GM23338 (cell line): ENCODE measurements around the gene AQP12B. TPM values are rescaled to one million over a fixed set of nuclear protein-coding genes. Genes with fewer than 3 reads are reported as not detected.

ENCODE experiments used
- ATAC-seq: fragments of 200-7000 bp; cut with Tn5 transposase; 3 replicates; pipeline ENCODE4 v1.9.1; 2020
- DNase-seq: peaks from one replicate; pipeline ENCODE4 v3.0.0-alpha.2; 2015; ENCODE audit warnings: low spot score
- H2AFZ ChIP-seq: fragments of 200-600 bp; sonication (generic); 2 replicates; pipeline ENCODE4 v1.8.0; 2016; ENCODE audit warnings: antibody characterized with exemption, mild to moderate bottlenecking, moderate library complexity
- H3F3A ChIP-seq: fragments of 200-600 bp; sonication (generic); replicated peaks from 2 replicates; pipeline ENCODE4 v1.8.0; 2017; ENCODE audit warnings: antibody characterized with exemption, mixed run types, low read depth
- H3K27ac ChIP-seq: fragments of 200-600 bp; sonication (generic); 2 replicates; pipeline ENCODE4 v1.6.1; 2016; ENCODE audit warnings: low read depth
- H3K27me3 ChIP-seq: fragments of 200-600 bp; sonication (generic); 2 replicates; pipeline ENCODE4 v1.8.0; 2016; ENCODE audit warnings: mild to moderate bottlenecking, mixed run types, moderate library complexity; ENCODE audit not compliant: insufficient read depth
- H3K36me3 ChIP-seq: fragments of 200-600 bp; sonication (generic); 2 replicates; pipeline ENCODE4 v1.8.0; 2016; ENCODE audit warnings: mild to moderate bottlenecking; ENCODE audit not compliant: insufficient read depth
- H3K4me1 ChIP-seq: fragments of 200-600 bp; sonication (generic); 2 replicates; pipeline ENCODE4 v1.8.0; 2016; ENCODE audit warnings: mild to moderate bottlenecking, moderate library complexity; ENCODE audit not compliant: insufficient read depth
- H3K4me2 ChIP-seq: fragments of 200-600 bp; sonication (generic); 2 replicates; pipeline ENCODE4 v1.7.1; 2017; ENCODE audit warnings: mixed run types
- H3K4me3 ChIP-seq: fragments of 200-600 bp; sonication (generic); 2 replicates; pipeline ENCODE4 v1.6.1; 2016; ENCODE audit warnings: mixed run types
- H3K79me2 ChIP-seq: fragments of 200-600 bp; sonication (generic); replicated peaks from 2 replicates; pipeline ENCODE4 v1.8.0; 2017; ENCODE audit warnings: mild to moderate bottlenecking; ENCODE audit not compliant: insufficient read depth
- H3K9me2 ChIP-seq: fragments of 200-600 bp; sonication (generic); 2 replicates; pipeline ENCODE4 v1.8.0; 2017; ENCODE audit not compliant: insufficient read depth
- H4K20me1 ChIP-seq: fragments of 200-600 bp; sonication (generic); replicated peaks from 2 replicates; pipeline ENCODE4 v1.8.0; 2017; ENCODE audit warnings: mild to moderate bottlenecking; ENCODE audit not compliant: insufficient read depth
- H3K27ac Mint-ChIP-seq: 2 replicates; pipeline ENCODE4 v1.8.0; 2020; ENCODE audit warnings: inconsistent platforms, mild to moderate bottlenecking, moderate library complexity, mixed read lengths
- H3K27me3 Mint-ChIP-seq: 3 replicates; pipeline ENCODE4 v1.8.0; 2022; ENCODE audit warnings: low read depth, mild to moderate bottlenecking, moderate library complexity, mixed read lengths, inconsistent platforms; ENCODE audit not compliant: insufficient read depth, poor library complexity
- H3K36me3 Mint-ChIP-seq: 3 replicates; pipeline ENCODE4 v1.8.0; 2021; ENCODE audit warnings: low read depth, mild to moderate bottlenecking, inconsistent platforms, moderate library complexity, mixed read lengths
- H3K4me1 Mint-ChIP-seq: 3 replicates; pipeline ENCODE4 v1.8.0; 2020; ENCODE audit warnings: mild to moderate bottlenecking, inconsistent platforms, mixed read lengths
- H3K4me3 Mint-ChIP-seq: 3 replicates; pipeline ENCODE4 v1.8.0; 2021; ENCODE audit warnings: moderate library complexity, mild to moderate bottlenecking, inconsistent platforms, mixed read lengths
- H3K9me3 Mint-ChIP-seq: 3 replicates; pipeline ENCODE4 v1.8.0; 2020; ENCODE audit warnings: moderate library complexity, mild to moderate bottlenecking, inconsistent platforms, mixed read lengths
- CTCF ChIP-seq, 2 experiments: fragments of 200-600 bp in 1 of 2; sonication (generic) in 1 of 2; conservative IDR thresholded peaks; 2 replicates each; pipeline versions ENCODE4 v1.5.1 to v1.6.1; 2016 to 2017; ENCODE audit warnings: antibody characterized with exemption in 2 of 2, low read depth in 2 of 2, mild to moderate bottlenecking in 2 of 2, moderate library complexity in 1 of 2
- ETS1 ChIP-seq: IDR thresholded peaks from 2 replicates; pipeline ENCODE4 v1.6.1; 2016; ENCODE audit warnings: antibody characterized with exemption
- EZH2 ChIP-seq: fragments of 200-600 bp; sonication (generic); IDR thresholded peaks from one replicate; pipeline ENCODE4 v1.8.0; 2017; ENCODE audit warnings: antibody characterized with exemption, mild to moderate bottlenecking, low read depth; ENCODE audit not compliant: unreplicated experiment
- JUNB ChIP-seq: IDR thresholded peaks from one replicate; pipeline ENCODE4 v1.6.1; 2016; ENCODE audit warnings: antibody characterized with exemption; ENCODE audit not compliant: unreplicated experiment
- NANOG ChIP-seq: IDR thresholded peaks from 2 replicates; pipeline ENCODE4 v1.6.1; 2016; ENCODE audit warnings: antibody characterized with exemption, borderline replicate concordance
- POLR2AphosphoS5 ChIP-seq: IDR thresholded peaks from 2 replicates; pipeline ENCODE4 v1.6.1; 2016; ENCODE audit warnings: antibody characterized with exemption, low read depth
- STAT1 ChIP-seq: IDR thresholded peaks from one replicate; pipeline ENCODE4 v1.6.1; 2016; ENCODE audit warnings: antibody characterized with exemption; ENCODE audit not compliant: unreplicated experiment
- ZNF114 ChIP-seq: fragments of 250-450 bp; sonication (Bioruptor Pico); IDR thresholded peaks from 2 replicates; pipeline ENCODE4 v1.5.0; 2020; ENCODE audit warnings: mild to moderate bottlenecking, moderate library complexity
- ZNF331 ChIP-seq: fragments of 250-450 bp; sonication (Bioruptor Pico); IDR thresholded peaks from 2 replicates; pipeline ENCODE4 v1.5.0; 2020; ENCODE audit warnings: low read depth, mild to moderate bottlenecking, moderate library complexity
- ZNF462 ChIP-seq: fragments of 250-450 bp; sonication (Bioruptor Pico); IDR thresholded peaks from 2 replicates; pipeline ENCODE4 v1.5.0; 2020; ENCODE audit warnings: mild to moderate bottlenecking, moderate library complexity
- polyA plus RNA-seq: library from polyadenylated mRNA; unstranded; fragments of >200 nt; fragmentation: Nextera tagmentation; extraction: Ambion mirVana; gene quantifications from 2 replicates; pipeline ENCODE4 v1.2.1, GENCODE V29; 2016
- total RNA-seq: library from RNA; depleted of rRNA; stranded (reverse); fragments of >200 nt; shearing (Covaris generic); gene quantifications from 2 replicates; pipeline ENCODE4 v1.2.3, GENCODE V29; 2014
- TF ChIP-seq, protein P1 (sequence below): IDR thresholded peaks from one replicate; pipeline ENCODE4 v1.6.1; 2018; ENCODE audit warnings: antibody characterized with exemption; ENCODE audit not compliant: unreplicated experiment

AQP12B gene
- total and polyA plus RNA-seq, 2 experiments from 2014 or later, result not detected

- H3K27me3 Mint-ChIP-seq, result peaks cover 18% of the 10 kb centered on the region
- no peak overlapping the region for H3K4me2 ChIP-seq
- H3K4me3 ChIP-seq, result no peak overlapping the region
- H3K36me3 ChIP-seq, result no peaks in the 10 kb centered on the region
- no peak overlapping the region for H2AFZ ChIP-seq
- no peak overlapping the region for H3K27ac Mint-ChIP-seq
- DNase-seq, result no peak
- H3K4me1 ChIP-seq, result no peaks in the 10 kb centered on the region
- no peaks in the 10 kb centered on the region for H3K79me2 ChIP-seq
- TF ChIP-seq NANOG (no peak), ZNF331 (CRISPR knock-in tag) (no peak), ZNF462 (CRISPR knock-in tag) (no peak), EZH2 (no peak), STAT1 (no peak), JUNB (no peak), POLR2AphosphoS5 (no peak), CTCF (conservative IDR thresholded peaks at IDR 0.05; ENCODE audit: low read depth in 2 of 2) (no peak), ETS1 (no peak), ZNF114 (CRISPR knock-in tag) (no peak)
- TF ChIP-seq, protein P1, sequence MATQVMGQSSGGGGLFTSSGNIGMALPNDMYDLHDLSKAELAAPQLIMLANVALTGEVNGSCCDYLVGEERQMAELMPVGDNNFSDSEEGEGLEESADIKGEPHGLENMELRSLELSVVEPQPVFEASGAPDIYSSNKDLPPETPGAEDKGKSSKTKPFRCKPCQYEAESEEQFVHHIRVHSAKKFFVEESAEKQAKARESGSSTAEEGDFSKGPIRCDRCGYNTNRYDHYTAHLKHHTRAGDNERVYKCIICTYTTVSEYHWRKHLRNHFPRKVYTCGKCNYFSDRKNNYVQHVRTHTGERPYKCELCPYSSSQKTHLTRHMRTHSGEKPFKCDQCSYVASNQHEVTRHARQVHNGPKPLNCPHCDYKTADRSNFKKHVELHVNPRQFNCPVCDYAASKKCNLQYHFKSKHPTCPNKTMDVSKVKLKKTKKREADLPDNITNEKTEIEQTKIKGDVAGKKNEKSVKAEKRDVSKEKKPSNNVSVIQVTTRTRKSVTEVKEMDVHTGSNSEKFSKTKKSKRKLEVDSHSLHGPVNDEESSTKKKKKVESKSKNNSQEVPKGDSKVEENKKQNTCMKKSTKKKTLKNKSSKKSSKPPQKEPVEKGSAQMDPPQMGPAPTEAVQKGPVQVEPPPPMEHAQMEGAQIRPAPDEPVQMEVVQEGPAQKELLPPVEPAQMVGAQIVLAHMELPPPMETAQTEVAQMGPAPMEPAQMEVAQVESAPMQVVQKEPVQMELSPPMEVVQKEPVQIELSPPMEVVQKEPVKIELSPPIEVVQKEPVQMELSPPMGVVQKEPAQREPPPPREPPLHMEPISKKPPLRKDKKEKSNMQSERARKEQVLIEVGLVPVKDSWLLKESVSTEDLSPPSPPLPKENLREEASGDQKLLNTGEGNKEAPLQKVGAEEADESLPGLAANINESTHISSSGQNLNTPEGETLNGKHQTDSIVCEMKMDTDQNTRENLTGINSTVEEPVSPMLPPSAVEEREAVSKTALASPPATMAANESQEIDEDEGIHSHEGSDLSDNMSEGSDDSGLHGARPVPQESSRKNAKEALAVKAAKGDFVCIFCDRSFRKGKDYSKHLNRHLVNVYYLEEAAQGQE, result no peak
- ATAC-seq, result no peak
- no peaks in the 10 kb centered on the region for H4K20me1 ChIP-seq
- H3K27ac ChIP-seq, result no peak overlapping the region
- H3K4me3 Mint-ChIP-seq, result no peak overlapping the region
- no peaks in the 10 kb centered on the region for H3K36me3 Mint-ChIP-seq
- peaks cover 10% of the 10 kb centered on the region for H3K4me1 Mint-ChIP-seq
- H3K9me2 ChIP-seq, result no peaks in the 10 kb centered on the region
- no peaks in the 10 kb centered on the region for H3F3A ChIP-seq
- no peaks in the 10 kb centered on the region; the same call in 1 of the 3 replicates for H3K9me3 Mint-ChIP-seq
- no peaks in the 10 kb centered on the region for H3K27me3 ChIP-seq
Measured at GRCh38 chr2:240650254-240650965, 32.3 kb downstream of the AQP12B start.
